GF-D8 (cell line): ENCODE data around the gene POLR3A.

Source experiments
- DNase-seq: peaks from one replicate; lab custom pipeline; 2025; lab: John Stamatoyannopoulos, UW

POLR3A gene

GRCh38 chr10:77977934-77978333 lies 51.4 kb downstream of the POLR3A start:
- no peak for DNase-seq

- no peak for DNase-seq
Measured at GRCh38 chr10:77977016-77977415, 52.3 kb downstream of the POLR3A start.

GRCh38 chr10:77975086-77975666 lies 54.1 kb downstream of the POLR3A start:
- no peak for DNase-seq

- DNase-seq: peak; percentile 3
Measured at GRCh38 chr10:77974396-77975074, 54.8 kb downstream of the POLR3A start.

GRCh38 chr10:77973276-77973675 lies 56.0 kb downstream of the POLR3A start:
- no peak for DNase-seq

GRCh38 chr10:77972148-77972547 lies 57.2 kb downstream of the POLR3A start:
- no peak for DNase-seq

GRCh38 chr10:77971804-77972144 lies 57.5 kb downstream of the POLR3A start:
- DNase-seq: no peak

GRCh38 chr10:77970869-77971803 lies 58.2 kb downstream of the POLR3A start:
- peak; percentile 66 for DNase-seq

- DNase-seq: no peak
Measured at GRCh38 chr10:77969114-77969513, 60.2 kb downstream of the POLR3A start.

GRCh38 chr10:77967611-77968022 lies 61.7 kb downstream of the POLR3A start:
- DNase-seq: no peak

- no peak for DNase-seq
Measured at GRCh38 chr10:77965294-77965693, 64.0 kb downstream of the POLR3A start.

GRCh38 chr10:77964811-77965210 lies 64.5 kb downstream of the POLR3A start:
- DNase-seq: no peak

- DNase-seq: no peak
Measured at GRCh38 chr10:77963901-77964300, 65.4 kb downstream of the POLR3A start.

GRCh38 chr10:77962350-77963146 lies 66.8 kb downstream of the POLR3A start:
- DNase-seq: no peak

GRCh38 chr10:77961668-77962067 lies 67.6 kb downstream of the POLR3A start:
- no peak for DNase-seq

GRCh38 chr10:77960829-77961329 lies 68.4 kb downstream of the POLR3A start:
- DNase-seq: no peak

- no peak for DNase-seq
Measured at GRCh38 chr10:77959887-77960455, 69.3 kb downstream of the POLR3A start.

- DNase-seq: no peak
Measured at GRCh38 chr10:77959384-77959783, 69.9 kb downstream of the POLR3A start.

- DNase-seq: no peak
Measured at GRCh38 chr10:77955136-77955535, 74.2 kb downstream of the POLR3A start.

- DNase-seq: no peak
Measured at GRCh38 chr10:77949167-77949566, 80.1 kb downstream of the POLR3A start.

- no peak for DNase-seq
Measured at GRCh38 chr10:77946084-77946483, 83.2 kb downstream of the POLR3A start.

- peak; percentile 48 for DNase-seq
Measured at GRCh38 chr10:77944519-77944918, 84.8 kb downstream of the POLR3A start.
